GM23338 (cell line): Measurements from ENCODE around the gene RAB11FIP3. TPM values are rescaled to one million over a fixed set of nuclear protein-coding genes. Genes with fewer than 3 reads are reported as not detected.
A peak's percentile ranks its signal among the peaks of the same experiment; 100 is the strongest.

Experiments used
- ATAC-seq: fragments of 200-7000 bp; cut with Tn5 transposase; 3 replicates; pipeline ENCODE4 v1.9.1; 2020
- DNase-seq: peaks from one replicate; pipeline ENCODE4 v3.0.0-alpha.2; 2015; ENCODE audit warnings: low spot score
- H2AFZ ChIP-seq: fragments of 200-600 bp; sonication (generic); 2 replicates; pipeline ENCODE4 v1.8.0; 2016; ENCODE audit warnings: antibody characterized with exemption, mild to moderate bottlenecking, moderate library complexity
- H3F3A ChIP-seq: fragments of 200-600 bp; sonication (generic); replicated peaks from 2 replicates; pipeline ENCODE4 v1.8.0; 2017; ENCODE audit warnings: antibody characterized with exemption, mixed run types, low read depth
- H3K27ac ChIP-seq: fragments of 200-600 bp; sonication (generic); 2 replicates; pipeline ENCODE4 v1.6.1; 2016; ENCODE audit warnings: low read depth
- H3K27me3 ChIP-seq: fragments of 200-600 bp; sonication (generic); 2 replicates; pipeline ENCODE4 v1.8.0; 2016; ENCODE audit warnings: mild to moderate bottlenecking, mixed run types, moderate library complexity; ENCODE audit not compliant: insufficient read depth
- H3K36me3 ChIP-seq: fragments of 200-600 bp; sonication (generic); 2 replicates; pipeline ENCODE4 v1.8.0; 2016; ENCODE audit warnings: mild to moderate bottlenecking; ENCODE audit not compliant: insufficient read depth
- H3K4me1 ChIP-seq: fragments of 200-600 bp; sonication (generic); 2 replicates; pipeline ENCODE4 v1.8.0; 2016; ENCODE audit warnings: mild to moderate bottlenecking, moderate library complexity; ENCODE audit not compliant: insufficient read depth
- H3K4me2 ChIP-seq: fragments of 200-600 bp; sonication (generic); 2 replicates; pipeline ENCODE4 v1.7.1; 2017; ENCODE audit warnings: mixed run types
- H3K4me3 ChIP-seq: fragments of 200-600 bp; sonication (generic); 2 replicates; pipeline ENCODE4 v1.6.1; 2016; ENCODE audit warnings: mixed run types
- H3K79me2 ChIP-seq: fragments of 200-600 bp; sonication (generic); replicated peaks from 2 replicates; pipeline ENCODE4 v1.8.0; 2017; ENCODE audit warnings: mild to moderate bottlenecking; ENCODE audit not compliant: insufficient read depth
- H3K9me2 ChIP-seq: fragments of 200-600 bp; sonication (generic); 2 replicates; pipeline ENCODE4 v1.8.0; 2017; ENCODE audit not compliant: insufficient read depth
- H4K20me1 ChIP-seq: fragments of 200-600 bp; sonication (generic); replicated peaks from 2 replicates; pipeline ENCODE4 v1.8.0; 2017; ENCODE audit warnings: mild to moderate bottlenecking; ENCODE audit not compliant: insufficient read depth
- H3K27ac Mint-ChIP-seq: 2 replicates; pipeline ENCODE4 v1.8.0; 2020; ENCODE audit warnings: inconsistent platforms, mild to moderate bottlenecking, moderate library complexity, mixed read lengths
- H3K27me3 Mint-ChIP-seq: 3 replicates; pipeline ENCODE4 v1.8.0; 2022; ENCODE audit warnings: low read depth, mild to moderate bottlenecking, moderate library complexity, mixed read lengths, inconsistent platforms; ENCODE audit not compliant: insufficient read depth, poor library complexity
- H3K36me3 Mint-ChIP-seq: 3 replicates; pipeline ENCODE4 v1.8.0; 2021; ENCODE audit warnings: low read depth, mild to moderate bottlenecking, inconsistent platforms, moderate library complexity, mixed read lengths
- H3K4me1 Mint-ChIP-seq: 3 replicates; pipeline ENCODE4 v1.8.0; 2020; ENCODE audit warnings: mild to moderate bottlenecking, inconsistent platforms, mixed read lengths
- H3K4me3 Mint-ChIP-seq: 3 replicates; pipeline ENCODE4 v1.8.0; 2021; ENCODE audit warnings: moderate library complexity, mild to moderate bottlenecking, inconsistent platforms, mixed read lengths
- H3K9me3 Mint-ChIP-seq: 3 replicates; pipeline ENCODE4 v1.8.0; 2020; ENCODE audit warnings: moderate library complexity, mild to moderate bottlenecking, inconsistent platforms, mixed read lengths
- CREB1 ChIP-seq: fragments of 250-450 bp; sonication (Bioruptor Pico); IDR thresholded peaks from 2 replicates; pipeline ENCODE4 v1.5.0; 2020; ENCODE audit warnings: low read depth, mild to moderate bottlenecking, moderate library complexity
- EZH2 ChIP-seq: fragments of 200-600 bp; sonication (generic); IDR thresholded peaks from one replicate; pipeline ENCODE4 v1.8.0; 2017; ENCODE audit warnings: antibody characterized with exemption, mild to moderate bottlenecking, low read depth; ENCODE audit not compliant: unreplicated experiment
- EZH2phosphoT487 ChIP-seq: fragments of 200-600 bp; sonication (generic); IDR thresholded peaks from one replicate; pipeline ENCODE4 v1.8.1; 2018; ENCODE audit warnings: antibody characterized with exemption; ENCODE audit not compliant: unreplicated experiment
- JUNB ChIP-seq: IDR thresholded peaks from one replicate; pipeline ENCODE4 v1.6.1; 2016; ENCODE audit warnings: antibody characterized with exemption; ENCODE audit not compliant: unreplicated experiment
- NANOG ChIP-seq: IDR thresholded peaks from 2 replicates; pipeline ENCODE4 v1.6.1; 2016; ENCODE audit warnings: antibody characterized with exemption, borderline replicate concordance
- POLR2AphosphoS5 ChIP-seq: IDR thresholded peaks from 2 replicates; pipeline ENCODE4 v1.6.1; 2016; ENCODE audit warnings: antibody characterized with exemption, low read depth
- STAT1 ChIP-seq: IDR thresholded peaks from one replicate; pipeline ENCODE4 v1.6.1; 2016; ENCODE audit warnings: antibody characterized with exemption; ENCODE audit not compliant: unreplicated experiment
- ZNF114 ChIP-seq: fragments of 250-450 bp; sonication (Bioruptor Pico); IDR thresholded peaks from 2 replicates; pipeline ENCODE4 v1.5.0; 2020; ENCODE audit warnings: mild to moderate bottlenecking, moderate library complexity
- ZNF331 ChIP-seq: fragments of 250-450 bp; sonication (Bioruptor Pico); IDR thresholded peaks from 2 replicates; pipeline ENCODE4 v1.5.0; 2020; ENCODE audit warnings: low read depth, mild to moderate bottlenecking, moderate library complexity
- polyA plus RNA-seq: library from polyadenylated mRNA; unstranded; fragments of >200 nt; fragmentation: Nextera tagmentation; extraction: Ambion mirVana; gene quantifications from 2 replicates; pipeline ENCODE4 v1.2.1, GENCODE V29; 2016
- total RNA-seq: library from RNA; depleted of rRNA; stranded (reverse); fragments of >200 nt; shearing (Covaris generic); gene quantifications from 2 replicates; pipeline ENCODE4 v1.2.3, GENCODE V29; 2014
- TF ChIP-seq, protein P1 (sequence below): IDR thresholded peaks from 2 replicates; pipeline ENCODE4 v1.6.1; 2016; ENCODE audit warnings: antibody characterized with exemption
- TF ChIP-seq, protein P2 (sequence below), 2 experiments: fragments of 200-600 bp in 1 of 2; sonication (generic) in 1 of 2; conservative IDR thresholded peaks; 2 replicates each; pipeline versions ENCODE4 v1.5.1 to v1.6.1; 2016 to 2017; ENCODE audit warnings: antibody characterized with exemption in 2 of 2, low read depth in 2 of 2, mild to moderate bottlenecking in 2 of 2, moderate library complexity in 1 of 2
- TF ChIP-seq, protein P3 (sequence below): IDR thresholded peaks from one replicate; pipeline ENCODE4 v1.6.1; 2018; ENCODE audit warnings: antibody characterized with exemption; ENCODE audit not compliant: unreplicated experiment

Gene RAB11FIP3
- total and polyA plus RNA-seq, 2 experiments from 2014 or later = 3.2 to 29.2 TPM

DNA sequence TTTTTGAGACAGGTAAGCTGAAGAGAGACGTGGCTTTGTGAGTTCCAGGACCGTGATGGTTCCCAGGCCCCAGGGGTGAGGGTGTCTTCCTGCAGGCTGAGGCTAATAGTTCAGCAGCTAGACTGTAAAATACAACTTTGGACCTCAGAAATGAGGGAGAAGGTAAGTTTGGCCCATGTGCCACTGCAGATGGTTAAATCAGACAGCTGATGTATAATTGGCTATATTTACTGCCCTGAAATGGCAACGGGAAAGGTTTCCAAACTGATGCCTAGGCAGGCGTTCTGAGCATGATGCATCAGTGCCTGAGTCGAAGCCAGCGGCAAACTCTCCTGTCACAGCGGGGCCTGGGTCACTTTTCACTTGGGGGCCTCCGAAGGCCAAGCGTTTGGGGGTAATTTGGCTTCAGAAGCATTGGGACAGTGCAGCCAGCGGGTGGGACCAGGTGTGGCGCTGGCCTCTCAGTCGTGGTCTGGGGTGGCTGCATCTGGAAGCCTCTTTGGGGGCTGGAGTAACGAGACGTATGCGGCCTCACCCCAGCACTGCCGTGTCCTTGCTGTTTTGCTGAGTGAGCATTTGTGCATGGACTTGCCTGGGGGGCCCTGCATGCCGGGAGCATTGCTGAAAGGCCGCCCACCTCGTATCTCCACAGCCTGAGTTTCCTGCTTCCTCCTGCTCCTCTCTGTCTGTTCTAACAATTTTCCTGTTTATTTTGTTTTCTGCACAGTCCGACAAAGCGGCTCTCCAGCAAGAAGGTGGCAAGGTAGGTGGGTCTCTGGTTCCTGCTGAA, 70.8 kb downstream of the RAB11FIP3 start (continued):
- TF ChIP-seq, protein P1, sequence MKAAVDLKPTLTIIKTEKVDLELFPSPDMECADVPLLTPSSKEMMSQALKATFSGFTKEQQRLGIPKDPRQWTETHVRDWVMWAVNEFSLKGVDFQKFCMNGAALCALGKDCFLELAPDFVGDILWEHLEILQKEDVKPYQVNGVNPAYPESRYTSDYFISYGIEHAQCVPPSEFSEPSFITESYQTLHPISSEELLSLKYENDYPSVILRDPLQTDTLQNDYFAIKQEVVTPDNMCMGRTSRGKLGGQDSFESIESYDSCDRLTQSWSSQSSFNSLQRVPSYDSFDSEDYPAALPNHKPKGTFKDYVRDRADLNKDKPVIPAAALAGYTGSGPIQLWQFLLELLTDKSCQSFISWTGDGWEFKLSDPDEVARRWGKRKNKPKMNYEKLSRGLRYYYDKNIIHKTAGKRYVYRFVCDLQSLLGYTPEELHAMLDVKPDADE = no peak
- TF ChIP-seq EZH2 = no peak
- TF ChIP-seq POLR2AphosphoS5 = no peak
- TF ChIP-seq STAT1 = no peak
- no peak for TF ChIP-seq ZNF114 (CRISPR knock-in tag)
- TF ChIP-seq, protein P2, sequence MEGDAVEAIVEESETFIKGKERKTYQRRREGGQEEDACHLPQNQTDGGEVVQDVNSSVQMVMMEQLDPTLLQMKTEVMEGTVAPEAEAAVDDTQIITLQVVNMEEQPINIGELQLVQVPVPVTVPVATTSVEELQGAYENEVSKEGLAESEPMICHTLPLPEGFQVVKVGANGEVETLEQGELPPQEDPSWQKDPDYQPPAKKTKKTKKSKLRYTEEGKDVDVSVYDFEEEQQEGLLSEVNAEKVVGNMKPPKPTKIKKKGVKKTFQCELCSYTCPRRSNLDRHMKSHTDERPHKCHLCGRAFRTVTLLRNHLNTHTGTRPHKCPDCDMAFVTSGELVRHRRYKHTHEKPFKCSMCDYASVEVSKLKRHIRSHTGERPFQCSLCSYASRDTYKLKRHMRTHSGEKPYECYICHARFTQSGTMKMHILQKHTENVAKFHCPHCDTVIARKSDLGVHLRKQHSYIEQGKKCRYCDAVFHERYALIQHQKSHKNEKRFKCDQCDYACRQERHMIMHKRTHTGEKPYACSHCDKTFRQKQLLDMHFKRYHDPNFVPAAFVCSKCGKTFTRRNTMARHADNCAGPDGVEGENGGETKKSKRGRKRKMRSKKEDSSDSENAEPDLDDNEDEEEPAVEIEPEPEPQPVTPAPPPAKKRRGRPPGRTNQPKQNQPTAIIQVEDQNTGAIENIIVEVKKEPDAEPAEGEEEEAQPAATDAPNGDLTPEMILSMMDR (conservative IDR thresholded peaks at IDR 0.05; ENCODE audit: low read depth in 2 of 2) = no peak

DNA sequence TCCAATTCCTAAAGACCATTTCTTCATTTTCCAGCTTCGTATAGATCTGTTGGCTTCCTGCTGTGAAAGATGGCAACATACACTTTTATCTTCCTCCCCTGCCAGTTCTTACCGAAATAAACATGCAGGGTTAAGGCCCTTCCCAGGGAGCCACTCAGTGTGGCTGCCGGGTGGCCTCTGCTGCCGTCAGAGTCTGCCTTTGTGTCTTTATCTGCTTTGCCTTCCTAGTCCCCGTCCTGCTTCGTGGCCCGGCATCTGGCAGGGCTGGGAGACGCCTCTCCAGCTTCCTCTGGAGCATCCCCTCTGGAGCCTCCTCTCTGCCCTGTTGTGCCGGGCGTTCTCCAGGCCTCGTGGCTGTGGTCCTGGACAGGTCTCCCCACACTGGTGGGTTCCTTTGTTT, 71.8 kb downstream of the RAB11FIP3 start:
- Mint-ChIP-seq H3K4me3 (no peak overlapping the region), H3K4me1 (peaks cover 8% of the 10 kb centered on the region; the same call in 2 of the 3 replicates), H3K27ac (no peak overlapping the region), H3K36me3 (no peaks in the 10 kb centered on the region; the same call in 2 of the 3 replicates), H3K27me3 (peaks cover 8% of the 10 kb centered on the region), H3K9me3 (no peaks in the 10 kb centered on the region)
- no peaks in the 10 kb centered on the region for H4K20me1 ChIP-seq
- no peak overlapping the region for H3K4me3 ChIP-seq
- no peak for DNase-seq
- H3F3A ChIP-seq = no peaks in the 10 kb centered on the region
- no peak overlapping the region for H2AFZ ChIP-seq
- H3K27me3 ChIP-seq = no peaks in the 10 kb centered on the region
- H3K4me1 ChIP-seq = no peaks in the 10 kb centered on the region
- no peak for ATAC-seq
- no peaks in the 10 kb centered on the region for H3K79me2 ChIP-seq
- H3K27ac ChIP-seq = peak overlapping the region; percentile 63; the same call in 1 of the 2 replicates
- no peaks in the 10 kb centered on the region for H3K36me3 ChIP-seq
- no peak overlapping the region for H3K4me2 ChIP-seq
- no peaks in the 10 kb centered on the region for H3K9me2 ChIP-seq
- TF ChIP-seq STAT1 = no peak
- no peak for TF ChIP-seq JUNB
- no peak for TF ChIP-seq EZH2phosphoT487
- TF ChIP-seq, protein P1 = no peak
- no peak for TF ChIP-seq POLR2AphosphoS5
- TF ChIP-seq CREB1 (CRISPR knock-in tag) = no peak
- TF ChIP-seq, protein P3, sequence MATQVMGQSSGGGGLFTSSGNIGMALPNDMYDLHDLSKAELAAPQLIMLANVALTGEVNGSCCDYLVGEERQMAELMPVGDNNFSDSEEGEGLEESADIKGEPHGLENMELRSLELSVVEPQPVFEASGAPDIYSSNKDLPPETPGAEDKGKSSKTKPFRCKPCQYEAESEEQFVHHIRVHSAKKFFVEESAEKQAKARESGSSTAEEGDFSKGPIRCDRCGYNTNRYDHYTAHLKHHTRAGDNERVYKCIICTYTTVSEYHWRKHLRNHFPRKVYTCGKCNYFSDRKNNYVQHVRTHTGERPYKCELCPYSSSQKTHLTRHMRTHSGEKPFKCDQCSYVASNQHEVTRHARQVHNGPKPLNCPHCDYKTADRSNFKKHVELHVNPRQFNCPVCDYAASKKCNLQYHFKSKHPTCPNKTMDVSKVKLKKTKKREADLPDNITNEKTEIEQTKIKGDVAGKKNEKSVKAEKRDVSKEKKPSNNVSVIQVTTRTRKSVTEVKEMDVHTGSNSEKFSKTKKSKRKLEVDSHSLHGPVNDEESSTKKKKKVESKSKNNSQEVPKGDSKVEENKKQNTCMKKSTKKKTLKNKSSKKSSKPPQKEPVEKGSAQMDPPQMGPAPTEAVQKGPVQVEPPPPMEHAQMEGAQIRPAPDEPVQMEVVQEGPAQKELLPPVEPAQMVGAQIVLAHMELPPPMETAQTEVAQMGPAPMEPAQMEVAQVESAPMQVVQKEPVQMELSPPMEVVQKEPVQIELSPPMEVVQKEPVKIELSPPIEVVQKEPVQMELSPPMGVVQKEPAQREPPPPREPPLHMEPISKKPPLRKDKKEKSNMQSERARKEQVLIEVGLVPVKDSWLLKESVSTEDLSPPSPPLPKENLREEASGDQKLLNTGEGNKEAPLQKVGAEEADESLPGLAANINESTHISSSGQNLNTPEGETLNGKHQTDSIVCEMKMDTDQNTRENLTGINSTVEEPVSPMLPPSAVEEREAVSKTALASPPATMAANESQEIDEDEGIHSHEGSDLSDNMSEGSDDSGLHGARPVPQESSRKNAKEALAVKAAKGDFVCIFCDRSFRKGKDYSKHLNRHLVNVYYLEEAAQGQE = no peak
- TF ChIP-seq ZNF331 (CRISPR knock-in tag) = no peak
- no peak for TF ChIP-seq EZH2
- no peak for TF ChIP-seq NANOG
- no peak for TF ChIP-seq ZNF114 (CRISPR knock-in tag)
